OCI-LY1 (cell line): Measurements from ENCODE around the gene ABCB6.

Experiments used
- H2AFZ ChIP-seq: fragments of 200-600 bp; sonication (generic), shearing (Covaris generic); 2 replicates; pipeline ENCODE4 v1.6.0; 2014; ENCODE audit warnings: antibody characterized with exemption, mild to moderate bottlenecking, low read length
- H3F3A ChIP-seq: fragments of 200-600 bp; sonication (generic), shearing (Covaris generic); 2 replicates; pipeline ENCODE4 v1.6.0; 2014; ENCODE audit warnings: mild to moderate bottlenecking, antibody characterized with exemption, low read length, moderate library complexity; ENCODE audit not compliant: insufficient read depth
- H3K27ac ChIP-seq: fragments of 200-600 bp; sonication (generic); 2 replicates; pipeline ENCODE4 v1.5.1; 2014; ENCODE audit warnings: low read length, mixed run types, mild to moderate bottlenecking, low read depth; ENCODE audit not compliant: poor library complexity, severe bottlenecking
- H3K27me3 ChIP-seq: fragments of 200-600 bp; sonication (generic); 2 replicates; pipeline ENCODE4 v1.6.0; 2014; ENCODE audit warnings: antibody characterized with exemption, mild to moderate bottlenecking, low read length, moderate library complexity; ENCODE audit not compliant: insufficient read depth
- H3K36me3 ChIP-seq: fragments of 200-600 bp; sonication (generic); 2 replicates; pipeline ENCODE4 v1.6.1; 2014; ENCODE audit warnings: mild to moderate bottlenecking, antibody characterized with exemption, low read length, moderate library complexity, mixed read lengths; ENCODE audit not compliant: insufficient read depth
- H3K4me1 ChIP-seq: fragments of 200-600 bp; sonication (generic); 2 replicates; pipeline ENCODE4 v1.5.1; 2014; ENCODE audit warnings: mild to moderate bottlenecking, low read length, moderate library complexity; ENCODE audit not compliant: insufficient read depth, severe bottlenecking
- H3K4me2 ChIP-seq: fragments of 200-600 bp; sonication (generic), shearing (Covaris generic); 2 replicates; pipeline ENCODE4 v1.6.1; 2014; ENCODE audit warnings: low read length
- H3K4me3 ChIP-seq: fragments of 200-600 bp; sonication (generic); 2 replicates; pipeline ENCODE4 v1.5.1; 2014; ENCODE audit warnings: low read length, low read depth, mild to moderate bottlenecking, mixed read lengths; ENCODE audit not compliant: poor library complexity, severe bottlenecking
- H3K79me2 ChIP-seq: fragments of 200-600 bp; shearing (Covaris generic); 2 replicates; pipeline ENCODE4 v1.6.1; 2016; ENCODE audit warnings: mixed run types, low read length, mixed read lengths; ENCODE audit not compliant: insufficient read depth
- H3K9ac ChIP-seq: fragments of 200-600 bp; sonication (generic), shearing (Covaris generic); 2 replicates; pipeline ENCODE4 v1.6.1; 2014; ENCODE audit warnings: mild to moderate bottlenecking, low read length, mixed read lengths
- H3K9me2 ChIP-seq: fragments of 200-600 bp; sonication (generic), shearing (Covaris generic); 2 replicates; pipeline ENCODE4 v1.6.1; 2014; ENCODE audit warnings: low read depth, mild to moderate bottlenecking, low read length, mixed read lengths
- H3K9me3 ChIP-seq: fragments of 200-600 bp; shearing (Covaris generic); 2 replicates; pipeline ENCODE4 v1.6.1; 2014; ENCODE audit warnings: low read length, mixed read lengths
- H4K20me1 ChIP-seq: fragments of 200-600 bp; sonication (generic), shearing (Covaris generic); 2 replicates; pipeline ENCODE4 v1.6.0; 2016; ENCODE audit warnings: mild to moderate bottlenecking, low read length; ENCODE audit not compliant: insufficient read depth
- CTCF ChIP-seq: fragments of 200-600 bp; sonication (generic), shearing (Covaris generic); IDR thresholded peaks from 2 replicates; pipeline ENCODE4 v1.5.1; 2017; ENCODE audit warnings: mild to moderate bottlenecking, antibody characterized with exemption, low read length, moderate library complexity, mixed read lengths
- EZH2 ChIP-seq: fragments of 200-600 bp; sonication (generic), shearing (Covaris generic); IDR thresholded peaks from 2 replicates; pipeline ENCODE4 v1.8.0; 2017; ENCODE audit warnings: borderline replicate concordance, mixed run types, mild to moderate bottlenecking, antibody characterized with exemption, low read length, moderate library complexity, mixed read lengths

The ABCB6 gene

GRCh38 chr2:219223831-219224610, 5.3 kb upstream of the ABCB6 start:
- H3K9me2 ChIP-seq: no peaks in the 10 kb centered on the region
- no peaks in the 10 kb centered on the region for H3F3A ChIP-seq
- no peak overlapping the region for H3K9ac ChIP-seq
- no peaks in the 10 kb centered on the region for H3K27me3 ChIP-seq
- TF ChIP-seq CTCF (no peak), EZH2 (no peak)
- H3K79me2 ChIP-seq: peaks cover 13% of the 10 kb centered on the region
- H3K9me3 ChIP-seq: no peaks in the 10 kb centered on the region
- H3K27ac ChIP-seq: no peak overlapping the region
- H3K4me1 ChIP-seq: peaks cover 19% of the 10 kb centered on the region
- no peak overlapping the region for H2AFZ ChIP-seq
- H4K20me1 ChIP-seq: no peaks in the 10 kb centered on the region
- no peak overlapping the region for H3K4me3 ChIP-seq
- no peak overlapping the region for H3K4me2 ChIP-seq
- peaks cover 76% of the 10 kb centered on the region for H3K36me3 ChIP-seq

GRCh38 chr2:219221957-219222518, 3.3 kb upstream of the ABCB6 start:
- no peaks in the 10 kb centered on the region for H3K27me3 ChIP-seq
- no peaks in the 10 kb centered on the region for H3F3A ChIP-seq
- peaks cover 71% of the 10 kb centered on the region for H3K36me3 ChIP-seq
- peaks cover 21% of the 10 kb centered on the region for H3K4me1 ChIP-seq
- H3K9me2 ChIP-seq: no peaks in the 10 kb centered on the region
- H3K27ac ChIP-seq: no peak overlapping the region
- H3K4me2 ChIP-seq: no peak overlapping the region
- H3K9me3 ChIP-seq: no peaks in the 10 kb centered on the region
- H3K4me3 ChIP-seq: no peak overlapping the region
- TF ChIP-seq EZH2 (no peak), CTCF (no peak)
- H3K79me2 ChIP-seq: no peaks in the 10 kb centered on the region
- no peak overlapping the region for H2AFZ ChIP-seq
- no peaks in the 10 kb centered on the region for H4K20me1 ChIP-seq
- H3K9ac ChIP-seq: no peak overlapping the region

- Histone ChIP-seq H3K4me3 (no peak overlapping the region), H4K20me1 (no peaks in the 10 kb centered on the region), H3K4me1 (peaks cover 21% of the 10 kb centered on the region), H3K9me2 (no peaks in the 10 kb centered on the region), H3K27ac (no peak overlapping the region), H3K27me3 (no peaks in the 10 kb centered on the region), H3F3A (no peaks in the 10 kb centered on the region), H3K9me3 (no peaks in the 10 kb centered on the region), H2AFZ (no peak overlapping the region), H3K79me2 (no peaks in the 10 kb centered on the region), H3K36me3 (peaks cover 73% of the 10 kb centered on the region), H3K9ac (no peak overlapping the region), H3K4me2 (no peak overlapping the region)
- TF ChIP-seq EZH2 (no peak), CTCF (no peak)
Observed at GRCh38 chr2:219220652-219221402, 2.1 kb upstream of the ABCB6 start.
